Common myeloid progenitor, CD34-positive (primary cell): Measurements from ENCODE around the gene HIF1AN.

ENCODE experiments used
- CTCF ChIA-PET: fragments of 350-600 bp; sonication (Branson Sonifier 250); formaldehyde crosslinking; loops from one replicate; lab custom pipeline; 2021; ENCODE audit warnings: antibody characterized with exemption; lab: Charles Lee
- POLR2A ChIA-PET: fragments of 350-600 bp; sonication (Branson Sonifier 250); formaldehyde crosslinking; loops from one replicate; lab custom pipeline; 2021; ENCODE audit warnings: antibody characterized with exemption; lab: Charles Lee
- DNase-seq, 3 donors: peaks; one replicate each; pipeline versions ENCODE4 v3.0.0 to v3.0.0-alpha.2; 2013
- H3K27ac ChIP-seq, 2 experiments: 1 replicate in 1 of 2; 2 replicates in 1 of 2; pipeline ENCODE4 v1.7.0; 2013; ENCODE audit warnings: inconsistent platforms in 2 of 2, low read length in 2 of 2, mild to moderate bottlenecking in 2 of 2, low read depth in 1 of 2, moderate library complexity in 1 of 2; ENCODE audit not compliant: severe bottlenecking in 2 of 2, insufficient read depth in 1 of 2, poor library complexity in 1 of 2
- H3K27me3 ChIP-seq, 5 experiments: replicated peaks in 2 of 5; 1 replicate in 3 of 5; 2 replicates in 2 of 5; pipeline versions ENCODE4 v1.6.1 to v1.7.0; 2013; ENCODE audit warnings: low read length in 4 of 5, mild to moderate bottlenecking in 2 of 5, moderate library complexity in 2 of 5, inconsistent platforms in 1 of 5; ENCODE audit not compliant: insufficient read depth in 5 of 5, control insufficient read depth in 4 of 5
- H3K36me3 ChIP-seq, 4 experiments: 1 replicate in 2 of 4; 2 replicates in 2 of 4; pipeline versions ENCODE4 v1.6.1 to v1.7.0; 2013; ENCODE audit warnings: low read length in 3 of 4, control low read depth in 1 of 4, mild to moderate bottlenecking in 1 of 4; ENCODE audit not compliant: control insufficient read depth in 4 of 4, insufficient read depth in 4 of 4
- H3K4me1 ChIP-seq, 4 experiments: 1 replicate in 3 of 4; 2 replicates in 1 of 4; pipeline versions ENCODE4 v1.6.1 to v1.7.1; 2013; ENCODE audit warnings: low read length in 3 of 4, mild to moderate bottlenecking in 3 of 4, control low read depth in 1 of 4, inconsistent platforms in 1 of 4, moderate library complexity in 1 of 4; ENCODE audit not compliant: control insufficient read depth in 4 of 4, insufficient read depth in 4 of 4; ENCODE audit errors: control extremely low read depth in 1 of 4
- H3K4me3 ChIP-seq, 7 experiments: 1 replicate in 4 of 7; 2 replicates in 3 of 7; pipeline versions ENCODE4 v1.5.1 to v1.7.0; 2013; ENCODE audit warnings: mild to moderate bottlenecking in 7 of 7, low read length in 6 of 7, moderate library complexity in 6 of 7, inconsistent platforms in 2 of 7, low read depth in 2 of 7, control low read depth in 1 of 7; ENCODE audit not compliant: insufficient read depth in 4 of 7, control insufficient read depth in 1 of 7; ENCODE audit errors: extremely low read depth in 1 of 7
- H3K9me3 ChIP-seq, 5 experiments: 1 replicate in 4 of 5; 2 replicates in 1 of 5; pipeline versions ENCODE4 v1.6.1 to v1.7.1; 2013; ENCODE audit warnings: low read length in 4 of 5, mild to moderate bottlenecking in 2 of 5, inconsistent platforms in 1 of 5, low read depth in 1 of 5, moderate library complexity in 1 of 5; ENCODE audit not compliant: control insufficient read depth in 4 of 5, insufficient read depth in 2 of 5; ENCODE audit errors: control extremely low read depth in 1 of 5
- WGBS: methylation state at CpG from one replicate; pipeline ENCODE4 v1.1.5; 2013; ENCODE audit not compliant: insufficient coverage; 5-methylcytosine and 5-hydroxymethylcytosine counted together

HIF1AN gene

GRCh38 chr10:100508691-100509150 lies 27.0 kb upstream of the HIF1AN start:
- Histone ChIP-seq H3K4me3 (no peak overlapping the region), H3K27ac (no peak overlapping the region), H3K9me3 (no peaks in the 10 kb centered on the region), H3K27me3 (no peaks in the 10 kb centered on the region), H3K36me3 (peaks cover 3 to 41% (median 17%) of the 10 kb centered on the region in 4 experiments), H3K4me1 (peaks cover 3 to 28% (median 11%) of the 10 kb centered on the region in 4 experiments)
- WGBS: 64% methylated on average over 2 of the region's 3 CpGs
- POLR2A ChIA-PET: interaction anchor here (0.7 kb wide), 1 partner anchor 13 kb away, joined by 4 read pairs; no protein-coding TSS in a partner anchor
- CTCF ChIA-PET: interaction anchor here (0.6 to 13.3 kb wide), 20 partner anchors 8 to 369 kb away, joined by 3 to 110 read pairs (median 4); no protein-coding TSS in a partner anchor
- DNase-seq: peak; percentile 64 to 82 (median 78)

- Histone ChIP-seq H3K36me3 (peaks cover 3 to 41% (median 17%) of the 10 kb centered on the region in 4 experiments), H3K4me1 (peaks cover 3 to 28% (median 11%) of the 10 kb centered on the region in 4 experiments)
- DNase-seq: no peak
Measured at GRCh38 chr10:100509241-100509840, 26.4 kb upstream of the HIF1AN start.

GRCh38 chr10:100510533-100511308 lies 25.0 kb upstream of the HIF1AN start:
- H3K4me3 ChIP-seq: no peak overlapping the region
- DNase-seq: peak; percentile 51 to 91 (median 85)
- H3K4me1 ChIP-seq: peaks cover 3 to 28% (median 11%) of the 10 kb centered on the region in 4 experiments
- ChIA-PET CTCF (interaction anchor here (0.9 to 13.3 kb wide), 14 partner anchors 11 to 171 kb away, joined by 3 to 110 read pairs (median 6); no protein-coding TSS in a partner anchor), POLR2A (interaction anchor here (0.5 kb wide), 1 partner anchor 282 kb away, joined by 3 read pairs; the partner anchor contains the start of gene CHUK)
- no peaks in the 10 kb centered on the region for H3K27me3 ChIP-seq
- no peaks in the 10 kb centered on the region for H3K9me3 ChIP-seq
- WGBS: 69% methylated on average over 7 of the region's 7 CpGs
- H3K36me3 ChIP-seq: peaks cover 3 to 31% (median 15%) of the 10 kb centered on the region in 4 experiments
- no peak overlapping the region for H3K27ac ChIP-seq

More at GRCh38 chr10:100509241-100509840, 26.4 kb upstream of the HIF1AN start:
- Histone ChIP-seq H3K4me3 (no peak overlapping the region), H3K27me3 (no peaks in the 10 kb centered on the region), H3K9me3 (no peaks in the 10 kb centered on the region), H3K27ac (no peak overlapping the region)
- POLR2A ChIA-PET: interaction anchor here (0.7 kb wide), 1 partner anchor 12 kb away, joined by 4 read pairs; no protein-coding TSS in a partner anchor
- CTCF ChIA-PET: interaction anchor here (0.6 to 13.3 kb wide), 17 partner anchors 7 to 369 kb away, joined by 3 to 110 read pairs (median 5); no protein-coding TSS in a partner anchor
- 94% methylated on average over 5 of the region's 8 CpGs for WGBS

GRCh38 chr10:100515612-100516011 lies 20.1 kb upstream of the HIF1AN start:
- WGBS: 100% methylated on average over 3 of the region's 3 CpGs
- no peak for DNase-seq
- H3K4me3 ChIP-seq: no peak overlapping the region
- ChIA-PET POLR2A (no interaction called here), CTCF (interaction anchor here (0.9 to 13.3 kb wide), 3 partner anchors 9 to 176 kb away, joined by 3 to 110 read pairs (median 3); no protein-coding TSS in a partner anchor)
- peaks cover 0 to 7% (median 3%) of the 10 kb centered on the region in 4 experiments for H3K36me3 ChIP-seq
- no peaks in the 10 kb centered on the region for H3K9me3 ChIP-seq
- no peak overlapping the region for H3K27ac ChIP-seq
- peaks cover 4 to 19% (median 13%) of the 10 kb centered on the region in 4 experiments for H3K4me1 ChIP-seq
- peaks cover 0 to 18% (median 13%) of the 10 kb centered on the region in 5 experiments for H3K27me3 ChIP-seq

- CTCF ChIA-PET: interaction anchor here (0.7 to 5.0 kb wide), 5 partner anchors 8 to 174 kb away, joined by 3 to 38 read pairs (median 21); partner anchors contain the start of genes HIF1AN and NDUFB8
- WGBS: 100% methylated on average over 1 of the region's 2 CpGs
- no peak overlapping the region for H3K27ac ChIP-seq
Measured at GRCh38 chr10:100516847-100517246, 18.9 kb upstream of the HIF1AN start.

DNA sequence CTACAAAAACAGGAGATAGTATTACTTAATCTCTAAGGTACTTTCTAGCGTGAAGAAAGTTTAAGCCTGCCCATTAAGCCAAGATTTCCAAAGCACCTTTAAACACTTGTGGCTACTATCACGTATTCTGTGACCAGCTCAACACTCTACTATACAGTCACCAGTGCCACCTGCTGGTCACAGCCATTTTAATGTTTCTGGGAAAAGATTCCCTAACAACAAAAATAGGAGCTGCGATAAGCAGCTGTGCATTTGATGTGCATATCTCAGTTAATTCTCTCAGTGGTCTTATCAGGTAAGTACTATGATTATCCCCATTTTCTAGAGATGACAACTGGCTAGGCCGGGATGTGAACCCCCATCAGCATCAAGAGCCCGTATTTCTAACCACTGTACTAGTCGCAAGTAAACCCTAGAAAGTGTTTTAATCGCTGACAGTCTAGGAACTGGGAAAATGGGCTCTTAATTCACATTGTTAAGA lies 16.9 kb upstream of the HIF1AN start:
- CTCF ChIA-PET: interaction anchor here (0.7 to 5.0 kb wide), 27 partner anchors 10 to 370 kb away, joined by 3 to 38 read pairs (median 4); partner anchors contain the start of genes HIF1AN and NDUFB8
- Histone ChIP-seq H3K4me3 (peak overlapping the region in 3 of 7 experiments; percentile 46 to 62 (median 62)), H3K27me3 (peaks cover 0 to 20% (median 13%) of the 10 kb centered on the region in 5 experiments)

More at GRCh38 chr10:100516847-100517246, 18.9 kb upstream of the HIF1AN start:
- DNase-seq: no peak
- peaks cover 0 to 20% (median 13%) of the 10 kb centered on the region in 5 experiments for H3K27me3 ChIP-seq
- peaks cover 0 to 7% (median 4%) of the 10 kb centered on the region in 4 experiments for H3K36me3 ChIP-seq
- POLR2A ChIA-PET: no interaction called here
- no peak overlapping the region for H3K4me3 ChIP-seq
- no peaks in the 10 kb centered on the region for H3K9me3 ChIP-seq
- H3K4me1 ChIP-seq: peaks cover 0 to 10% (median 3%) of the 10 kb centered on the region in 4 experiments

More for the DNA sequence above, 16.9 kb upstream of the HIF1AN start:
- H3K27ac ChIP-seq: no peak overlapping the region
- peak; percentile 51 to 56 (median 53) for DNase-seq
- POLR2A ChIA-PET: no interaction called here
- H3K9me3 ChIP-seq: no peaks in the 10 kb centered on the region
- H3K4me1 ChIP-seq: peaks cover 0 to 10% (median 3%) of the 10 kb centered on the region in 4 experiments
- peaks cover 0 to 17% (median 13%) of the 10 kb centered on the region in 4 experiments for H3K36me3 ChIP-seq
- WGBS: 18% methylated on average over 6 of the region's 7 CpGs
